ENCODE results near the gene ZNF236. TPM values are rescaled to one million over a fixed set of nuclear protein-coding genes. Genes with fewer than 3 reads are reported as not detected.
"Not testable (repeated sequence)": the region's sequence is repeated elsewhere in the genome, so short reads cannot be mapped to it uniquely, and the experiment has no call there.

ZNF236 gene
- total and polyA plus RNA-seq, 4 donors: 0.83 to 8.2 (median 5.0) TPM

DNA sequence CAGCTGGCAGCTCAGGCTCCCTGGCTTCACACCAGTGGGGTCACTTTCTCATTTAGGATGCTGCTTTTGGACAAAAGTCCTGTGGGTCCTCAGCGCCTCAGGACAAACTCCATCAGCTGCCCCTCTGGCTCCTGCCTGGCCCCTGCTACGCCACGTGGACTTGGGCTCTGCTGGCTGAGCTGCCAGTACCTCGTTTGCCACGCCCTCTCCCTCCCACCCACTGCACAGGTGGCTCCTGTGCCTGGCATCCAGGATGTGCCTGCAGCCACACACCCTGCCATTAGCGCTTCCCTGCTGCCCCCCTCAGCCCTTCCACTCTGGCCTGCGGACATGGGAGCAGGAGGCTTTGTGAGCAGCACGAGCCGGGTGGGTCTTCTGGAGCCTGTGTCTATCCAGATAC is 118.9 kb downstream of the ZNF236 start:
- WGBS: 90% methylated on average over 9 of the region's 9 CpGs
- Histone ChIP-seq H3K9ac (ENCODE audit: low read depth in 1 of 2, low read length in 2 of 2) (no peak overlapping the region), H3K27me3 (ENCODE audit: control insufficient read depth in 4 of 4, insufficient read depth in 4 of 4, low read length in 3 of 4) (no peaks in the 10 kb centered on the region), H3K27ac (ENCODE audit: low read depth in 1 of 2, low read length in 2 of 2) (no peak overlapping the region), H3K9me3 (ENCODE audit: control insufficient read depth in 4 of 4, low read length in 3 of 4) (no peaks in the 10 kb centered on the region), H3K36me3 (ENCODE audit: control insufficient read depth in 4 of 4, insufficient read depth in 3 of 4, low read depth in 1 of 4, low read length in 3 of 4) (peaks cover 4 to 16% (median 10%) of the 10 kb centered on the region in 4 donors), H3K4me1 (ENCODE audit: control insufficient read depth in 4 of 4, insufficient read depth in 4 of 4, low read length in 3 of 4) (peaks cover 0 to 1% (median under 1%) of the 10 kb centered on the region in 4 donors), H3K4me3 (ENCODE audit: low read depth in 1 of 3, low read length in 3 of 3) (no peak overlapping the region)
- TF ChIP-seq SP1 (IDR thresholded peaks at IDR 0.05): no peak
- no peak for TF ChIP-seq REST (IDR thresholded peaks at IDR 0.05)
- TF ChIP-seq RAD21 (IDR thresholded peaks at IDR 0.05): no peak
- TF ChIP-seq, protein P1, sequence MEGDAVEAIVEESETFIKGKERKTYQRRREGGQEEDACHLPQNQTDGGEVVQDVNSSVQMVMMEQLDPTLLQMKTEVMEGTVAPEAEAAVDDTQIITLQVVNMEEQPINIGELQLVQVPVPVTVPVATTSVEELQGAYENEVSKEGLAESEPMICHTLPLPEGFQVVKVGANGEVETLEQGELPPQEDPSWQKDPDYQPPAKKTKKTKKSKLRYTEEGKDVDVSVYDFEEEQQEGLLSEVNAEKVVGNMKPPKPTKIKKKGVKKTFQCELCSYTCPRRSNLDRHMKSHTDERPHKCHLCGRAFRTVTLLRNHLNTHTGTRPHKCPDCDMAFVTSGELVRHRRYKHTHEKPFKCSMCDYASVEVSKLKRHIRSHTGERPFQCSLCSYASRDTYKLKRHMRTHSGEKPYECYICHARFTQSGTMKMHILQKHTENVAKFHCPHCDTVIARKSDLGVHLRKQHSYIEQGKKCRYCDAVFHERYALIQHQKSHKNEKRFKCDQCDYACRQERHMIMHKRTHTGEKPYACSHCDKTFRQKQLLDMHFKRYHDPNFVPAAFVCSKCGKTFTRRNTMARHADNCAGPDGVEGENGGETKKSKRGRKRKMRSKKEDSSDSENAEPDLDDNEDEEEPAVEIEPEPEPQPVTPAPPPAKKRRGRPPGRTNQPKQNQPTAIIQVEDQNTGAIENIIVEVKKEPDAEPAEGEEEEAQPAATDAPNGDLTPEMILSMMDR (IDR thresholded peaks at IDR 0.05; ENCODE audit: low read depth, low read length, missing input control): no peak
- no peak for TF ChIP-seq EGR1 (IDR thresholded peaks at IDR 0.05; ENCODE audit: low read depth in 2 of 2)
- TF ChIP-seq NR2F2 (IDR thresholded peaks at IDR 0.05): no peak
- TF ChIP-seq RXRA (IDR thresholded peaks at IDR 0.05): no peak
- TF ChIP-seq FOXA1 (IDR thresholded peaks at IDR 0.05): no peak
- TF ChIP-seq HNF4G (IDR thresholded peaks at IDR 0.05): no peak
- no peak for TF ChIP-seq FOXA2 (IDR thresholded peaks at IDR 0.05)
- TF ChIP-seq JUND (IDR thresholded peaks at IDR 0.05): no peak
- no peak for DNase-seq (ENCODE audit: low spot score)

DNA sequence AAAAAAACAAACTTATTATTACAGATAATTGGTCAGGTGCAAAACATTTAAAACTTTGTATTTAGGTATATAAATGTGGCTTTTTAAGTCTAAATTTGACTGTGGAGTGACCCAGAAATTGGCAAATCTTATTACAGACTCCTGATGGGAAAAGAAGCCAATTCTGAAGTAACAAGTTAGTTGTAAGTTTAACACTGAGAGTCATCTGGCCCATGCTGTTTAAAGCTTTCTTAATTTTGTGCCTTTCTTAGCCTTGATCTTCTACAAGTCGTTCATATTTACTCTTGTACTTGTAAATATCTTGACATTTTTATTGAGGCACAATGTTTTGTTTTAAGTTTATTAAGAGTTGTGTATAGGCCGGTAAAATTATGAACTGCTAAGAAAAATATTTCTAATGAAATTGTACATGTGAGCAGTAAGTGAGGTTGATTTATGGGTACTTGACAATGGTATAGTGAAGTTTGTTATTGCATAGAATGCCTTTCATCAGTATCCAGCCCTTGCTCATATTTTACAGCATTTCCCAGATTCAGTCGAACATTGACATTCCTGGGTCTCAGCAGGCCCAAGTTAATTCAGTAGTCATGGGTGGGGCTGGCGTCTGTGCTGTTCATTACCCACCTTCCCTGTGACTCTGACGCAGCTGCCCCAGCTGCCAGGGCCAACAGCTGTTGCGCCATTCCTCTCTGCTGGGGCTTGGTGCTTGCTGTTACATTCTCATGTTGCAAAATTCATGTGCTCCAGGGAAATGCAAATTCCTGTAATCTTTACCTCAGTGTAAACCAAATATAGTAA is 121.4 kb downstream of the ZNF236 start:
- Histone ChIP-seq H3K27ac (ENCODE audit: low read depth in 1 of 2, low read length in 2 of 2) (no peak overlapping the region), H3K36me3 (ENCODE audit: control insufficient read depth in 4 of 4, insufficient read depth in 3 of 4, low read depth in 1 of 4, low read length in 3 of 4) (peaks cover 1 to 15% (median 9%) of the 10 kb centered on the region in 4 donors), H3K9me3 (ENCODE audit: control insufficient read depth in 4 of 4, low read length in 3 of 4) (no peaks in the 10 kb centered on the region), H3K9ac (ENCODE audit: low read depth in 1 of 2, low read length in 2 of 2) (no peak overlapping the region), H3K4me3 (ENCODE audit: low read depth in 1 of 3, low read length in 3 of 3) (no peak overlapping the region), H3K27me3 (ENCODE audit: control insufficient read depth in 4 of 4, insufficient read depth in 4 of 4, low read length in 3 of 4) (no peaks in the 10 kb centered on the region), H3K4me1 (ENCODE audit: control insufficient read depth in 4 of 4, insufficient read depth in 4 of 4, low read length in 3 of 4) (no peaks in the 10 kb centered on the region)
- DNase-seq (ENCODE audit: low spot score): no peak
- TF ChIP-seq, protein P2, sequence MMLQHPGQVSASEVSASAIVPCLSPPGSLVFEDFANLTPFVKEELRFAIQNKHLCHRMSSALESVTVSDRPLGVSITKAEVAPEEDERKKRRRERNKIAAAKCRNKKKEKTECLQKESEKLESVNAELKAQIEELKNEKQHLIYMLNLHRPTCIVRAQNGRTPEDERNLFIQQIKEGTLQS (IDR thresholded peaks at IDR 0.05): no peak
- TF ChIP-seq RXRA (IDR thresholded peaks at IDR 0.05) (no peak), RAD21 (IDR thresholded peaks at IDR 0.05) (no peak), NR2F2 (IDR thresholded peaks at IDR 0.05) (no peak)
- WGBS: 87% methylated on average over 6 of the region's 6 CpGs

GRCh38 chr18:76944346-76944745 is 122.0 kb downstream of the ZNF236 start:
- peaks cover 0 to 12% (median 9%) of the 10 kb centered on the region in 4 donors for H3K36me3 ChIP-seq (ENCODE audit: control insufficient read depth in 4 of 4, insufficient read depth in 3 of 4, low read depth in 1 of 4, low read length in 3 of 4)
- H3K9me3 ChIP-seq (ENCODE audit: control insufficient read depth in 4 of 4, low read length in 3 of 4); H3K4me1 ChIP-seq (ENCODE audit: control insufficient read depth in 4 of 4, insufficient read depth in 4 of 4, low read length in 3 of 4); H3K27me3 ChIP-seq (ENCODE audit: control insufficient read depth in 4 of 4, insufficient read depth in 4 of 4, low read length in 3 of 4); H3K4me3 ChIP-seq (ENCODE audit: low read depth in 1 of 3, low read length in 3 of 3); H3K27ac ChIP-seq (ENCODE audit: low read depth in 1 of 2, low read length in 2 of 2); DNase-seq (ENCODE audit: low spot score); H3K9ac ChIP-seq (ENCODE audit: low read depth in 1 of 2, low read length in 2 of 2): not testable (repeated sequence)
- 92% methylated on average over 8 of the region's 8 CpGs for WGBS

Measured in liver (tissue), 9 donors.